Measurements from ENCODE around the gene CAB39. TPM values are rescaled to one million over a fixed set of nuclear protein-coding genes. Genes with fewer than 3 reads are reported as not detected.
A peak's percentile ranks its signal among the peaks of the same experiment; 100 is the strongest.

The CAB39 gene
- total RNA-seq, 2 donors from 2014 or later: 139 to 146 TPM

DNA sequence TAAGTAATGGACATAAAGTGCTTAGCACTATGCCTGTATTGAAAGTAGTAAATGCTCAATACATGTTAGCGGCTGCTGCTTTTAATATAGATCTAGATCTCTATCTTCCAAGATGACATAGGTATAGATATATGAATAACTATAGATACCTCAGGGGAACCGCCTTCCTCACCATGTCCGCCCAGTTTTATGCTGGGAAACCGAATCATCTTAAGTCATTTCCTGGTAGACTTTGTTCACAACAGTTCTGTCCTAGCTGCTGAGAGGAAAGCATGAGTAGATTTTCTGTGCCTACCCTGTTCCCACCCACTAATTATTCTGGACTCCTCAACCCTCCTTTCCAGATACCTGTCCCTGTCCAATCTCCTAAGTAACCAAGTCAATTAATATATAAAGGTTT is 130.5 kb downstream of the CAB39 start:
- DNase-seq (ENCODE audit: low spot score) (no peak), ATAC-seq (no peak)
- H3K9me3 Mint-ChIP-seq: no peaks in the 10 kb centered on the region
- H3K4me1 Mint-ChIP-seq (ENCODE audit: low read depth in 2 of 2): peaks cover 0 to 3% of the 10 kb centered on the region in 2 donors
- peaks cover 10% of the 10 kb centered on the region for H3K36me3 Mint-ChIP-seq
- H3K4me3 Mint-ChIP-seq: no peak overlapping the region
- H3K27ac Mint-ChIP-seq: no peak overlapping the region
- H3K27me3 Mint-ChIP-seq: peaks cover 46 to 71% of the 10 kb centered on the region in 2 donors

- no peak for DNase-seq (ENCODE audit: low spot score)
- Mint-ChIP-seq H3K36me3 (no peaks in the 10 kb centered on the region), H3K27ac (peak overlapping the region in 1 of 2 donors; percentile 13), H3K9me3 (no peaks in the 10 kb centered on the region), H3K4me3 (no peak overlapping the region), H3K27me3 (peaks cover 56 to 83% of the 10 kb centered on the region in 2 donors), H3K4me1 (ENCODE audit: low read depth in 2 of 2) (peaks cover 2 to 9% of the 10 kb centered on the region in 2 donors)
- ATAC-seq: no peak
These were observed 133.7 kb downstream of the CAB39 start for GRCh38 chr2:230846360-230846759.

GRCh38 chr2:230847883-230848388 is 135.3 kb downstream of the CAB39 start:
- Mint-ChIP-seq H3K36me3 (no peaks in the 10 kb centered on the region), H3K4me3 (no peak overlapping the region), H3K27ac (peak overlapping the region in 1 of 2 donors; percentile 30), H3K4me1 (ENCODE audit: low read depth in 2 of 2) (peaks cover 2 to 9% of the 10 kb centered on the region in 2 donors), H3K27me3 (peaks cover 49 to 80% of the 10 kb centered on the region in 2 donors), H3K9me3 (no peaks in the 10 kb centered on the region)
- peak; percentile 87 for DNase-seq (ENCODE audit: low spot score)
- ATAC-seq: peak; percentile 90

- peaks cover 54 to 81% of the 10 kb centered on the region in 2 donors for H3K27me3 Mint-ChIP-seq
- peaks cover 2 to 9% of the 10 kb centered on the region in 2 donors for H3K4me1 Mint-ChIP-seq (ENCODE audit: low read depth in 2 of 2)
- no peaks in the 10 kb centered on the region for H3K9me3 Mint-ChIP-seq
- H3K4me3 Mint-ChIP-seq: peak overlapping the region; percentile 7
- no peaks in the 10 kb centered on the region for H3K36me3 Mint-ChIP-seq
- peak; percentile 79 for DNase-seq (ENCODE audit: low spot score)
- peak; percentile 60 to 72 for ATAC-seq
- peak overlapping the region in 1 of 2 donors; percentile 40 for H3K27ac Mint-ChIP-seq
These were observed 137.2 kb downstream of the CAB39 start for GRCh38 chr2:230849633-230850357.

DNA sequence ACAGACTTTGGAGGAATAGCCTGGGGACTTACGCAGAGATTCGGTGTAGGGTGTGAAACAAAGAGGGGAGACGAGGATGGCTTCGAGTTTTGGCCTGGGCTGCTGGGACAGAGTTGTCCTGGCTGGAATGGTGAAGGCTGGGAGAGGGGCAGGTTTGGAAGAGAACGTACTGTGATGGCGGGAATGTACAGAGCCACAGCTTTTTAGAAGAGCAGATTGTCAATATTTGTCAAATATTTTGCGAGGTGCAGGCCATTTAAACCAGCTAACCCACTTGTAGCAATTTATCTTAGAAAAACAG is 137.7 kb downstream of the CAB39 start:
- H3K9me3 Mint-ChIP-seq: no peaks in the 10 kb centered on the region
- no peak for ATAC-seq
- H3K4me3 Mint-ChIP-seq: peak overlapping the region; percentile 7
- no peaks in the 10 kb centered on the region for H3K36me3 Mint-ChIP-seq
- DNase-seq (ENCODE audit: low spot score): no peak
- H3K27ac Mint-ChIP-seq: peak overlapping the region in 1 of 2 donors; percentile 40
- peaks cover 2 to 9% of the 10 kb centered on the region in 2 donors for H3K4me1 Mint-ChIP-seq (ENCODE audit: low read depth in 2 of 2)
- H3K27me3 Mint-ChIP-seq: peaks cover 53 to 79% of the 10 kb centered on the region in 2 donors

DNA sequence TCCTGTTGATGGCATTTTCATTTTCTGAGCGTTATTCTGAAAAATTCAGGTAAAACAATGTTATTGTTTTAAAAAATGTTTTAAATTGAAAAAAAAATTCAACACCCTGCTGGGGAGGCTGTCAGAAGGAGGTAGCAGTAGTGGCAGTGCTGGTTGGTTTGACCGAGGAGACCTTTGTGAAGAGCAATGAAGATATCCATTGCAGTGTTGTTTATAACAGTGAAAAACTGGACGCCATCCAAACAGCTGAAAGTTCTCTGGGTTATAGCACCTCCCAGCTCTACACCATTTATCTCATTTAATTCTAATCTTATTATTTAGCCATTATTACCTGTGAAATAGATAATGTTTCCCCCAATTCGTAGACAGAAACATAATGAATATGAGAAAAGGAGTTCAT is 139.5 kb downstream of the CAB39 start:
- DNase-seq (ENCODE audit: low spot score) (no peak), ATAC-seq (no peak)
- no peaks in the 10 kb centered on the region for H3K9me3 Mint-ChIP-seq
- no peaks in the 10 kb centered on the region for H3K36me3 Mint-ChIP-seq
- H3K4me3 Mint-ChIP-seq: no peak overlapping the region
- H3K27ac Mint-ChIP-seq: no peak overlapping the region
- peaks cover 2 to 9% of the 10 kb centered on the region in 2 donors for H3K4me1 Mint-ChIP-seq (ENCODE audit: low read depth in 2 of 2)
- H3K27me3 Mint-ChIP-seq: peaks cover 55 to 79% of the 10 kb centered on the region in 2 donors

GRCh38 chr2:230861552-230862255 is 149.1 kb downstream of the CAB39 start:
- peak overlapping the region; percentile 26 for H3K4me3 Mint-ChIP-seq
- H3K27me3 Mint-ChIP-seq: peaks cover 46 to 71% of the 10 kb centered on the region in 2 donors
- ATAC-seq: no peak
- no peaks in the 10 kb centered on the region for H3K9me3 Mint-ChIP-seq
- no peak for DNase-seq (ENCODE audit: low spot score)
- H3K36me3 Mint-ChIP-seq: no peaks in the 10 kb centered on the region
- peaks cover 20 to 26% of the 10 kb centered on the region in 2 donors for H3K4me1 Mint-ChIP-seq (ENCODE audit: low read depth in 2 of 2)
- H3K27ac Mint-ChIP-seq: peak overlapping the region; percentile 13 to 19

DNA sequence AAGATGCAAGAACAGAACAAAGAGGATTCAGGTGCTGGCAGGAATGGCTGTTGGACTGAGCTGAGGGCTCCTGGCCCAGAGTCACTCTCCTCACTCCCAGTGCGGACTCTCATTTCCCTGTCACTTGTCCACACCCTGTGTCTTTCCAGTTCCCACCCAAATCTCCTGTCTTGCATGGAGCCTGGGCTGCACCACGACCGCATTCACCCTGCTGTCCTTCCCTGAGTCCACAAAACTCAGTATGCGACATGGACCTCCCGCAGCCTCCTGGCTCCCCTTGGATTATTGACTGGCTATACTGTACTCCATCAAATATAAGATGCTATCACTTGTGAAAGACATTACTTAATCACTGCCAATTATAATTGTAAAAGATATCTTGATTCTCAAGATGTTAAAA is 149.7 kb downstream of the CAB39 start:
- H3K36me3 Mint-ChIP-seq: no peaks in the 10 kb centered on the region
- H3K4me3 Mint-ChIP-seq: no peak overlapping the region
- H3K27ac Mint-ChIP-seq: no peak overlapping the region
- DNase-seq (ENCODE audit: low spot score): no peak
- H3K9me3 Mint-ChIP-seq: no peaks in the 10 kb centered on the region
- ATAC-seq: no peak
- peaks cover 26 to 32% of the 10 kb centered on the region in 2 donors for H3K4me1 Mint-ChIP-seq (ENCODE audit: low read depth in 2 of 2)
- H3K27me3 Mint-ChIP-seq: peaks cover 42 to 65% of the 10 kb centered on the region in 2 donors

- Mint-ChIP-seq H3K9me3 (no peaks in the 10 kb centered on the region), H3K27me3 (peaks cover 35 to 57% of the 10 kb centered on the region in 2 donors), H3K4me3 (peak overlapping the region; percentile 90), H3K27ac (no peak overlapping the region), H3K36me3 (no peaks in the 10 kb centered on the region), H3K4me1 (ENCODE audit: low read depth in 2 of 2) (peaks cover 26 to 32% of the 10 kb centered on the region in 2 donors)
- ATAC-seq (no peak), DNase-seq (ENCODE audit: low spot score) (no peak)
These were observed 150.4 kb downstream of the CAB39 start for GRCh38 chr2:230863031-230863430.

GRCh38 chr2:230863442-230864121 is 150.9 kb downstream of the CAB39 start:
- H3K27ac Mint-ChIP-seq: peak overlapping the region in 1 of 2 donors; percentile 35
- H3K4me3 Mint-ChIP-seq: peak overlapping the region; percentile 90
- no peaks in the 10 kb centered on the region for H3K36me3 Mint-ChIP-seq
- DNase-seq (ENCODE audit: low spot score): no peak
- peaks cover 26 to 32% of the 10 kb centered on the region in 2 donors for H3K4me1 Mint-ChIP-seq (ENCODE audit: low read depth in 2 of 2)
- H3K9me3 Mint-ChIP-seq: no peaks in the 10 kb centered on the region
- H3K27me3 Mint-ChIP-seq: peaks cover 34 to 52% of the 10 kb centered on the region in 2 donors
- ATAC-seq: no peak

DNA sequence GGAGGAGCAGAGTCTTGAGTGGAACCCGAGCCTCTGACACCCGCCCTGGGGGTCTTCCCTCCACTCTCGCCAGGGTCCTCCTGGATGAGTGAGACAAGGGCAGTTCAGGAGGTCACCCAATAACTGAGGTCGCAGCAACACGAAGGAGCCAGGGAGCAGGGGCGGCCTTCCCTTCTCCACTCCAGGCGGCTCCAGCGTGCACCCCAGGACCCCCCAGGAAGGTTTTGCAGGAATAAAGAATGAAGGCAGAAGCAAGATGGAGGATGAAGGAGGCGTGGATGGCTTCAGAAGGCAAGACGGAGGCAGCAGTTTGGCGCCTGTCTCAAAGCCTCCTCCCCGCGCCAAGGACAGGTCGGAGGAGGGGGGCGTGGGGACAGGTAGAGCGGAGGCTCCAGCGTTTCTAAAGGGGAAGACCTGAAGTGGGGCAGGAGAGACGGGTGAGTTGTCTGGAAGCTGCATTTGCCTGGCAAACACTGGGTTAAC is 151.5 kb downstream of the CAB39 start:
- Mint-ChIP-seq H3K36me3 (no peaks in the 10 kb centered on the region), H3K4me3 (peak overlapping the region; percentile 90), H3K27ac (peak overlapping the region; percentile 28 to 35), H3K27me3 (peaks cover 38 to 47% of the 10 kb centered on the region in 2 donors), H3K4me1 (ENCODE audit: low read depth in 2 of 2) (peaks cover 26 to 36% of the 10 kb centered on the region in 2 donors), H3K9me3 (no peaks in the 10 kb centered on the region)
- DNase-seq (ENCODE audit: low spot score): no peak
- ATAC-seq: no peak

GRCh38 chr2:230864605-230865306 is 152.1 kb downstream of the CAB39 start, which contains the start of gene ITM2C:
TSS of gene ITM2C (plus strand) at chr2:230864942. CDS start at chr2:230865026, 84 bp downstream.
- Mint-ChIP-seq H3K27me3 (peaks cover 32 to 42% of the 10 kb centered on the region in 2 donors), H3K36me3 (no peaks in the 10 kb centered on the region), H3K9me3 (no peaks in the 10 kb centered on the region), H3K27ac (peak within 1 kb of the TSS; percentile 28 to 35), H3K4me1 (ENCODE audit: low read depth in 2 of 2) (peaks cover 26 to 36% of the 10 kb centered on the region in 2 donors), H3K4me3 (peak within 1 kb of the TSS; percentile 90)
- no peak for DNase-seq (ENCODE audit: low spot score)
- ATAC-seq: peak; percentile 85 to 88

- Mint-ChIP-seq H3K9me3 (no peaks in the 10 kb centered on the region), H3K27me3 (peaks cover 33 to 43% of the 10 kb centered on the region in 2 donors), H3K4me3 (peak overlapping the region; percentile 90), H3K27ac (no peak overlapping the region), H3K36me3 (no peaks in the 10 kb centered on the region), H3K4me1 (ENCODE audit: low read depth in 2 of 2) (peaks cover 26 to 36% of the 10 kb centered on the region in 2 donors)
- DNase-seq (ENCODE audit: low spot score) (no peak), ATAC-seq (no peak)
These were observed 152.7 kb downstream of the CAB39 start for GRCh38 chr2:230865307-230865765.

All from natural killer cell treated with Interleukin-12 subunit alpha and Interleukin-12 subunit beta and Interleukin-15 and Interleukin-18, amount 100 ng/mL, for 72 hours (primary cell).